Measurements from ENCODE around the gene SPACA4.

DNA sequence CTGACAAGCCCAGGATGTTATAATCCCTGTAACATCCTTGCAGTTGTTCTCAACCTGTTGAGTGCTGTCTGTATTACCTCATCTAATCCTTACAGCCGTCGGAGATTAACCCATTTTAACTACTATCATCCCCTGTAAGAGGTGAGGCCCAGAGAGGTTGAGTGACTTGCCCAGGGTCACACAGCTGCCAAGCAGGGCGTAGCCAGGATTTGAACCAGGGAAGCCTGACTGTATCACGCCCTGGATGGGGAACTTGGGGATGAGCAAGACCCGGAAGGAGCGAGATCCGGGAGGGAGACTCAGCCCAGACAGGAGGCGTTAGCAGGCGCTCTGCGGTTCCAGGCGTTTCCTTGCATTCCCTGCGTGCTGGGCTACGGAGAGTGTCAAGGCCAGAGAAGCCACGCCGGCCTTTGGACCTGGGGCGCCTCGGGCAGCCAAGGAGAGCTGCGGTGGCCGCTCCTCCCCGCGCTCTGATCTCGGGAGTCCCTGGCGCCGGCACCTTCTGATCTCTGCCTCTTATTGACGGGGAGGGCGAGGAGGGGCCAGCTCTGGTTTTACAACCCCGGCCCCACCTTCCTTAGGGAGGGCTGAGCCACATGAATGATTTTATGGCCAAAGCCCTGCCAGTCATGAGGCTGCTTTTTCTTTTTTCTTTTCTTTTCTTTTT is 48.4 kb upstream of the SPACA4 start:
- TF ChIP-seq ZFP3 (CRISPR knock-in tag; IDR thresholded peaks at IDR 0.05), result no peak
- TF ChIP-seq, protein P1, sequence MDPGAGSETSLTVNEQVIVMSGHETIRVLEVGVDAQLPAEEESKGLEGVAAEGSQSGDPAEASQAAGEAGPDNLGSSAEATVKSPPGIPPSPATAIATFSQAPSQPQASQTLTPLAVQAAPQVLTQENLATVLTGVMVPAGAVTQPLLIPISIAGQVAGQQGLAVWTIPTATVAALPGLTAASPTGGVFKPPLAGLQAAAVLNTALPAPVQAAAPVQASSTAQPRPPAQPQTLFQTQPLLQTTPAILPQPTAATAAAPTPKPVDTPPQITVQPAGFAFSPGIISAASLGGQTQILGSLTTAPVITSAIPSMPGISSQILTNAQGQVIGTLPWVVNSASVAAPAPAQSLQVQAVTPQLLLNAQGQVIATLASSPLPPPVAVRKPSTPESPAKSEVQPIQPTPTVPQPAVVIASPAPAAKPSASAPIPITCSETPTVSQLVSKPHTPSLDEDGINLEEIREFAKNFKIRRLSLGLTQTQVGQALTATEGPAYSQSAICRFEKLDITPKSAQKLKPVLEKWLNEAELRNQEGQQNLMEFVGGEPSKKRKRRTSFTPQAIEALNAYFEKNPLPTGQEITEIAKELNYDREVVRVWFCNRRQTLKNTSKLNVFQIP (CRISPR knock-in tag; IDR thresholded peaks at IDR 0.05; ENCODE audit: borderline replicate concordance, low read depth), result no peak

All from SK-N-SH treated with all-trans-retinoic acid at 6 μM for 48 hours (cell line).